GM12878 (cell line): ENCODE measurements around the gene NHS. TPM values are rescaled to one million over a fixed set of nuclear protein-coding genes. Genes with fewer than 3 reads are reported as not detected.

Experiments used
- ATAC-seq: fragments of 200-7000 bp; cut with Tn5 transposase; 3 replicates; pipeline ENCODE4 v1.9.1; 2020; ENCODE audit warnings: mild to moderate bottlenecking, moderate library complexity
- BruUV-seq: library from RNA; stranded (reverse); fragments of 400-500 nt; replicated peaks from 2 replicates; lab custom pipeline; 2021; lab: Mats Ljungman, UMichigan
- CTCF ChIA-PET: fragments of 300-600 bp; sonication (Branson Sonifier 250); formaldehyde crosslinking; extraction: SDS; loops from one replicate; lab custom pipeline; 2021; ENCODE audit warnings: inconsistent platforms; lab: Yijun Ruan, JAX
- POLR2A ChIA-PET: fragments of 350-600 bp; formaldehyde crosslinking; extraction: SDS; loops from one replicate; lab custom pipeline; 2021; ENCODE audit warnings: inconsistent platforms; lab: Charles Lee
- RAD21 ChIA-PET: fragments of 300-600 bp; sonication (Branson Sonifier 250); formaldehyde crosslinking; loops from one replicate; lab custom pipeline; 2023; ENCODE audit warnings: antibody characterized with exemption; ENCODE audit not compliant: unreplicated experiment; lab: Charles Lee
- SMC1A ChIA-PET: fragments of 300-600 bp; sonication (Branson Sonifier 250); formaldehyde crosslinking; loops from one replicate; lab custom pipeline; 2023; ENCODE audit not compliant: unreplicated experiment, uncharacterized antibody; lab: Charles Lee
- DNase-seq: peaks from one replicate; pipeline ENCODE4 v3.0.0-alpha.2; 2011; ENCODE audit warnings: low read depth, low spot score
- FAIRE-seq: peaks from 3 replicates; lab custom pipeline; 2011; peaks lifted over from hg19 to GRCh38; lab: Jason Lieb, UNC
- H2AFZ ChIP-seq: 2 replicates; pipeline ENCODE4 v1.6.0; 2011; ENCODE audit warnings: low read depth, low read length, control low read depth; ENCODE audit not compliant: control insufficient read depth
- H3K27ac ChIP-seq: 2 replicates; pipeline ENCODE4 v1.5.1; 2011; ENCODE audit warnings: control low read depth; ENCODE audit not compliant: control insufficient read depth, insufficient read depth
- H3K27me3 ChIP-seq, 2 experiments: replicated peaks in 1 of 2; 2 replicates each; pipeline versions ENCODE4 v1.6.0 to v1.6.1; 2011; ENCODE audit warnings: low read length in 1 of 2; ENCODE audit not compliant: control insufficient read depth in 2 of 2, insufficient read depth in 2 of 2
- H3K36me3 ChIP-seq, 2 experiments: 2 replicates each; pipeline ENCODE4 v1.5.1; 2011; ENCODE audit warnings: low read length in 1 of 2; ENCODE audit not compliant: control insufficient read depth in 2 of 2, insufficient read depth in 2 of 2
- H3K4me1 ChIP-seq: 2 replicates; pipeline ENCODE4 v1.6.1; 2011; ENCODE audit warnings: mild to moderate bottlenecking, low read length, moderate library complexity, mixed read lengths; ENCODE audit not compliant: control insufficient read depth, insufficient read depth
- H3K4me2 ChIP-seq: 2 replicates; pipeline ENCODE4 v1.6.0; 2011; ENCODE audit warnings: control low read depth; ENCODE audit not compliant: control insufficient read depth, insufficient read depth
- H3K4me3 ChIP-seq: fragments of 200-600 bp; sonication (generic); 2 replicates; pipeline ENCODE4 v1.5.1; 2016
- H3K79me2 ChIP-seq: 2 replicates; pipeline ENCODE4 v1.6.0; 2011; ENCODE audit warnings: low read length; ENCODE audit not compliant: control insufficient read depth, insufficient read depth
- H3K9ac ChIP-seq: 2 replicates; pipeline ENCODE4 v1.8.0; 2011; ENCODE audit warnings: low read length, control low read depth, mixed read lengths; ENCODE audit not compliant: control insufficient read depth, insufficient read depth
- H3K9me3 ChIP-seq: replicated peaks from 3 replicates; pipeline ENCODE4 v1.5.1; 2011; ENCODE audit warnings: mild to moderate bottlenecking, low read length; ENCODE audit not compliant: control insufficient read depth, insufficient read depth
- H4K20me1 ChIP-seq: 2 replicates; pipeline ENCODE4 v1.6.0; 2011; ENCODE audit not compliant: control insufficient read depth, insufficient read depth
- BACH1 ChIP-seq: fragments of 450-650 bp; IDR thresholded peaks from 2 replicates; pipeline ENCODE4 v1.6.1; 2017; ENCODE audit warnings: mild to moderate bottlenecking, borderline replicate concordance
- BCL11A ChIP-seq: IDR thresholded peaks from 2 replicates; pipeline ENCODE4 v1.6.1; 2011; ENCODE audit warnings: low read depth, low read length
- DPF2 ChIP-seq: fragments of 450-650 bp; IDR thresholded peaks from 2 replicates; pipeline ENCODE4 v1.6.1; 2017; ENCODE audit warnings: mild to moderate bottlenecking
- EZH2 ChIP-seq: IDR thresholded peaks from 2 replicates; pipeline ENCODE4 v1.6.1; 2012; ENCODE audit warnings: low read depth, mild to moderate bottlenecking, control low read depth, inconsistent platforms, low read length, borderline replicate concordance; ENCODE audit not compliant: control insufficient read depth
- NR2C2 ChIP-seq: IDR thresholded peaks from 2 replicates; pipeline ENCODE4 v1.6.1; 2011; ENCODE audit warnings: borderline replicate concordance, low read depth; ENCODE audit not compliant: control insufficient read depth, insufficient read length
- POLR2AphosphoS2 ChIP-seq: IDR thresholded peaks from 2 replicates; pipeline ENCODE4 v1.6.1; 2011; ENCODE audit warnings: low read depth, mild to moderate bottlenecking, low read length, improper control_type of control experiment, moderate library complexity
- PRDM15 ChIP-seq: fragments of 450-650 bp; formaldehyde crosslinking; IDR thresholded peaks from 2 replicates; pipeline ENCODE4 v1.4.0; 2020; ENCODE audit warnings: mild to moderate bottlenecking, moderate library complexity
- RCOR1 ChIP-seq: conservative IDR thresholded peaks from 2 replicates; pipeline ENCODE4 v1.6.1; 2012; ENCODE audit warnings: low read depth, low read length, improper control_type of control experiment
- SIX5 ChIP-seq: IDR thresholded peaks from 2 replicates; pipeline ENCODE4 v1.6.1; 2011; ENCODE audit warnings: mild to moderate bottlenecking, low read depth, low read length, moderate library complexity; ENCODE audit not compliant: severe bottlenecking
- SMAD1 ChIP-seq: fragments of 450-650 bp; IDR thresholded peaks from 2 replicates; pipeline ENCODE4 v1.6.1; 2018; ENCODE audit warnings: mild to moderate bottlenecking, low read depth; ENCODE audit not compliant: partially characterized antibody
- SMAD5 ChIP-seq: IDR thresholded peaks from 2 replicates; pipeline ENCODE4 v1.6.1; 2016; ENCODE audit warnings: antibody characterized with exemption, low read depth
- ZNF207 ChIP-seq: fragments of 450-650 bp; IDR thresholded peaks from 2 replicates; pipeline ENCODE4 v1.6.1; 2014; ENCODE audit warnings: antibody characterized with exemption, mild to moderate bottlenecking, borderline replicate concordance
- ZNF622 ChIP-seq: fragments of 450-650 bp; IDR thresholded peaks from 2 replicates; pipeline ENCODE4 v1.6.1; 2017; ENCODE audit warnings: mild to moderate bottlenecking, inconsistent platforms
- WGBS: methylation state at CpG from one replicate; pipeline ENCODE4 v1.1.6; 2016; ENCODE audit warnings: low lambda C conversion rate; ENCODE audit not compliant: insufficient replicate concordance, insufficient coverage; ENCODE audit errors: missing lambda C conversion rate; 5-methylcytosine and 5-hydroxymethylcytosine counted together
- in situ Hi-C: fragments of 300-500 bp; cut with MboI; formaldehyde crosslinking; loops from 9 replicates; pipeline ENCODE4 v1.14.3; 2018; ENCODE audit warnings: mixed read lengths
- intact Hi-C: fragments of 100-400 bp; cut with micrococcal nuclease; formaldehyde crosslinking; loops from one replicate; pipeline ENCODE4 v1.14.2; 2022; ENCODE audit not compliant: unreplicated experiment
- polyA plus RNA-seq, 11 experiments: library from polyadenylated mRNA; depleted of rRNA in 4 of 11; unstranded in 6 of 11; stranded (reverse) in 5 of 11; fragments of >200 nt; fragmentation: Nextera tagmentation in 4 of 11; fragmentation: Illumina TruSeq in 1 of 11; extraction: Ambion mirVana in 4 of 11; extraction: Trizol in 1 of 11; gene quantifications; 1 replicate in 1 of 11; 2 replicates in 10 of 11; pipeline versions ENCODE4 v1.2.1 to v1.2.3, GENCODE V29; 2011 to 2016; ENCODE audit warnings: inconsistent platforms in 2 of 11, missing spikeins in 2 of 11, low read depth in 1 of 11
- total RNA-seq, 4 experiments: library from RNA; depleted of rRNA in 3 of 4; stranded (reverse); fragments of >200 nt in 3 of 4; fragmentation: Illumina TruSeq in 1 of 4; extraction: Trizol in 1 of 4; gene quantifications; 2 replicates each; pipeline versions ENCODE4 v1.2.1 to v1.2.3, GENCODE V29; 2013 to 2021
- TF ChIP-seq, protein P1 (sequence below): IDR thresholded peaks from 2 replicates; pipeline ENCODE4 v1.6.1; 2012; ENCODE audit warnings: low read depth, low read length, improper control_type of control experiment

NHS gene
- total and polyA plus RNA-seq, 10 of the 15 experiments (the other 5 are each of a cell fraction or from before 2014, with no cell fraction given), result under 0.01 to 0.07 (median 0.03) TPM; not detected in 7

DNA sequence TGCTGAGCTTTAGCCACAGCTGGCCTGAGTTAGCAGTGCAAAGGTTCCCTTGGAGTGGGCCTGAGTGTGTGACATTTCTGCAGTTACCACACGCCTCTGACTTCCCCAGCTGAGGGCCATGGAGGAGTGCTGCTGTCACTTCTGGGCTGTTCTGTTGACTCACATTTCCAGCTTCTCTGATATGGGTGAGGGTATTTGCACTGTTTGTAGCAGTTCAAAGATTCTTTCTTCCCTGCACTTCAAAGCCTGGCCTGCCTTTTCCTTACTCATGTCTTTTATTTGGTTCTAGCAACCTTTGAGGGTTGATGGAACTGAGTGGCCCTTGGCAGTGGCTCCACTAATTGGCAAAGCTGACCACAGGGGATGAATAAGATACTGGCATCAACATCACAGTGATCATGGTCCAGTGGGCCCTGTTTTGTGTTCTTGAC is 335.9 kb downstream of the NHS start (continued):
- TF ChIP-seq PRDM15 (CRISPR knock-in tag), result no peak
- TF ChIP-seq SMAD1, result no peak
- TF ChIP-seq, protein P1, sequence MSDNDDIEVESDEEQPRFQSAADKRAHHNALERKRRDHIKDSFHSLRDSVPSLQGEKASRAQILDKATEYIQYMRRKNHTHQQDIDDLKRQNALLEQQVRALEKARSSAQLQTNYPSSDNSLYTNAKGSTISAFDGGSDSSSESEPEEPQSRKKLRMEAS, result no peak
- no peak for TF ChIP-seq EZH2
- no peak for TF ChIP-seq SIX5
- no peak for TF ChIP-seq POLR2AphosphoS2
- TF ChIP-seq BCL11A, result no peak

DNA sequence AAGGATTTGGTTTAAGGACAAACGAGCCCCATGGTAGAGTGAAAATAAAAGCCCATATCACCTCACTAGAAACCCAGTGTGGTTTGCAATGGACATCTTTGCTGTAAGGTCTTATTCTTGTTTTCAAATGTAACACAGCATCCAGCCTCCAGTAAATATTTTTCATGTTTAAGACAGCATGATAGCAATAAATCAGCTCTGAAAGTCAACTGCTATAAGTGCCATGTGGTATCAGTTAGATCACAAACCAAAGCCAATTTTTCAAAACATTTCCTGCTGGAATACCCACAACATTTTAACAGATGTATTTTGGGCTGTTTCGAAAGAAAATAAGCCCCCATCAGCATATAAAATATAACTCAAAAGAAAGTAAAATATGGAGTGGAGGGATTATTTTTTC is 338.3 kb downstream of the NHS start:
- RAD21 ChIA-PET, result no interaction called here
- Histone ChIP-seq H3K36me3 (no peaks in the 10 kb centered on the region), H3K27ac (no peak overlapping the region), H3K9me3 (no peaks in the 10 kb centered on the region), H3K9ac (no peak overlapping the region), H3K79me2 (no peaks in the 10 kb centered on the region), H2AFZ (no peak overlapping the region), H3K4me3 (no peak overlapping the region), H4K20me1 (no peaks in the 10 kb centered on the region), H3K4me2 (no peak overlapping the region), H3K4me1 (no peaks in the 10 kb centered on the region), H3K27me3 (no peaks in the 10 kb centered on the region)
- 5% methylated on average over 2 of the region's 2 CpGs for WGBS
- ATAC-seq (no peak), DNase-seq (no peak), FAIRE-seq (no peak)
- intact Hi-C loops (no loop called here), in situ Hi-C loops (no loop called here)
- POLR2A ChIA-PET, result interaction anchor here (0.7 kb wide), 1 partner anchor 117 kb away, joined by 3 read pairs; no protein-coding TSS in a partner anchor
- TF ChIP-seq DPF2 (no peak), ZNF207 (no peak), SMAD5 (no peak), RCOR1 (no peak), BACH1 (no peak), ZNF622 (no peak), NR2C2 (no peak)
- SMC1A ChIA-PET, result no interaction called here
- CTCF ChIA-PET, result no interaction called here
- BruUV-seq, result no TSS peak
